ENCODE results near the gene NGFR. TPM values are rescaled to one million over a fixed set of nuclear protein-coding genes. Genes with fewer than 3 reads are reported as not detected.

The NGFR gene
- total and polyA plus RNA-seq, 2 donors (not counting 1 experiment from before 2014, with no cell fraction given), result 0.31 to 1.6 TPM

GRCh38 chr17:49450181-49450580, 44.9 kb upstream of the NGFR start:
- Histone ChIP-seq H4K20me1 (ENCODE audit: control insufficient read depth, insufficient read depth, low read length, poor library complexity, severe bottlenecking) (no peaks in the 10 kb centered on the region), H3K9me3 (ENCODE audit: control extremely low read depth in 1 of 3, control insufficient read depth in 2 of 3, insufficient read depth in 1 of 3, low read length in 2 of 3) (no peaks in the 10 kb centered on the region), H3K9ac (ENCODE audit: low read length) (no peak overlapping the region), H3K4me1 (ENCODE audit: control insufficient read depth in 2 of 2, insufficient read depth in 2 of 2, low read length in 2 of 2) (no peaks in the 10 kb centered on the region), H3K4me3 (ENCODE audit: control extremely low read depth in 1 of 5, extremely low read depth in 1 of 5, insufficient read depth in 1 of 5, low read depth in 2 of 5, low read length in 4 of 5) (no peak overlapping the region), H3K79me2 (ENCODE audit: control insufficient read depth, insufficient read depth, low read length) (no peaks in the 10 kb centered on the region), H3K4me2 (replicated peaks; ENCODE audit: low read depth, low read length, poor library complexity, severe bottlenecking) (no peak overlapping the region), H3K27ac (ENCODE audit: low read length in 2 of 2) (no peak overlapping the region), H3K36me3 (replicated peaks in 1 of 2; ENCODE audit: control extremely low read depth in 1 of 2, control insufficient read depth in 1 of 2, extremely low read depth in 1 of 2, insufficient read depth in 2 of 2, low read length in 1 of 2) (no peaks in the 10 kb centered on the region), H2AFZ (ENCODE audit: insufficient read depth, low read depth, low read length, poor library complexity, severe bottlenecking) (no peak overlapping the region), H3K27me3 (replicated peaks in 1 of 4; ENCODE audit: control extremely low read depth in 1 of 4, control insufficient read depth in 3 of 4, insufficient read depth in 4 of 4, low read length in 3 of 4) (peaks cover 0 to 3% (median under 1%) of the 10 kb centered on the region in 4 experiments)
- DNase-seq (no peak), ATAC-seq (ENCODE audit: low read depth) (no peak)
- CTCF ChIA-PET, result no interaction called here
- H3K27me3 Mint-ChIP-seq, result peaks cover 34% of the 10 kb centered on the region
- POLR2A ChIA-PET, result no interaction called here
- no peak overlapping the region for H3K27ac Mint-ChIP-seq
- H3K4me3 Mint-ChIP-seq, result no peak overlapping the region
- TF ChIP-seq EZH2 (IDR thresholded peaks at IDR 0.05; ENCODE audit: borderline replicate concordance, insufficient read depth, low read depth, low read length, poor library complexity, severe bottlenecking) (no peak), CTCF (IDR thresholded peaks at IDR 0.05) (no peak)
- H3K9me3 Mint-ChIP-seq (ENCODE audit: insufficient read depth), result no peaks in the 10 kb centered on the region
- intact Hi-C loops (cut with micrococcal nuclease), result no loop called here
- WGBS (ENCODE audit: insufficient coverage), result 0% methylated on average over 1 of the region's 4 CpGs
- no peaks in the 10 kb centered on the region for H3K4me1 Mint-ChIP-seq

GRCh38 chr17:49450735-49451134, 44.4 kb upstream of the NGFR start:
- Histone ChIP-seq H3K4me1 (ENCODE audit: control insufficient read depth in 2 of 2, insufficient read depth in 2 of 2, low read length in 2 of 2) (no peaks in the 10 kb centered on the region), H3K27ac (ENCODE audit: low read length in 2 of 2) (no peak overlapping the region), H3K4me3 (ENCODE audit: control extremely low read depth in 1 of 5, extremely low read depth in 1 of 5, insufficient read depth in 1 of 5, low read depth in 2 of 5, low read length in 4 of 5) (no peak overlapping the region), H3K36me3 (replicated peaks in 1 of 2; ENCODE audit: control extremely low read depth in 1 of 2, control insufficient read depth in 1 of 2, extremely low read depth in 1 of 2, insufficient read depth in 2 of 2, low read length in 1 of 2) (no peaks in the 10 kb centered on the region), H3K79me2 (ENCODE audit: control insufficient read depth, insufficient read depth, low read length) (no peaks in the 10 kb centered on the region), H3K4me2 (replicated peaks; ENCODE audit: low read depth, low read length, poor library complexity, severe bottlenecking) (no peak overlapping the region), H4K20me1 (ENCODE audit: control insufficient read depth, insufficient read depth, low read length, poor library complexity, severe bottlenecking) (no peaks in the 10 kb centered on the region), H3K9ac (ENCODE audit: low read length) (no peak overlapping the region), H2AFZ (ENCODE audit: insufficient read depth, low read depth, low read length, poor library complexity, severe bottlenecking) (no peak overlapping the region), H3K9me3 (ENCODE audit: control extremely low read depth in 1 of 3, control insufficient read depth in 2 of 3, insufficient read depth in 1 of 3, low read length in 2 of 3) (no peaks in the 10 kb centered on the region), H3K27me3 (replicated peaks in 1 of 4; ENCODE audit: control extremely low read depth in 1 of 4, control insufficient read depth in 3 of 4, insufficient read depth in 4 of 4, low read length in 3 of 4) (peaks cover 0 to 8% (median under 1%) of the 10 kb centered on the region in 4 experiments)
- no CpG with 5 or more reads among the region's 3 CpGs for WGBS (ENCODE audit: insufficient coverage)
- Mint-ChIP-seq H3K4me1 (no peaks in the 10 kb centered on the region), H3K9me3 (ENCODE audit: insufficient read depth) (no peaks in the 10 kb centered on the region), H3K27ac (no peak overlapping the region), H3K4me3 (no peak overlapping the region), H3K27me3 (peaks cover 34% of the 10 kb centered on the region)
- ChIA-PET POLR2A (no interaction called here), CTCF (no interaction called here)
- intact Hi-C loops (cut with micrococcal nuclease), result no loop called here
- DNase-seq (no peak), ATAC-seq (ENCODE audit: low read depth) (no peak)
- no peak for TF ChIP-seq CTCF (IDR thresholded peaks at IDR 0.05)
- no peak for TF ChIP-seq EZH2 (IDR thresholded peaks at IDR 0.05; ENCODE audit: borderline replicate concordance, insufficient read depth, low read depth, low read length, poor library complexity, severe bottlenecking)
